Activated CD8-positive, alpha-beta T cell treated with anti-CD3 and anti-CD28 coated beads for 36 hours (primary cell): ENCODE measurements around the gene NKX2-2. TPM values are rescaled to one million over a fixed set of nuclear protein-coding genes. Genes with fewer than 3 reads are reported as not detected.

Source experiments
- ATAC-seq: fragments of 200-7000 bp; cut with Tn5 transposase; one replicate; pipeline ENCODE4 v1.10.0; 2021; ENCODE audit warnings: mild to moderate bottlenecking, moderate library complexity
- CTCF ChIA-PET: fragments of 350-600 bp; sonication (Branson Sonifier 250); formaldehyde crosslinking; loops from one replicate; lab custom pipeline; 2021; ENCODE audit warnings: antibody characterized with exemption; lab: Charles Lee
- POLR2A ChIA-PET: fragments of 350-600 bp; sonication (Branson Sonifier 250); formaldehyde crosslinking; loops from one replicate; lab custom pipeline; 2021; ENCODE audit warnings: antibody characterized with exemption; lab: Charles Lee
- DNase-seq: peaks from one replicate; pipeline ENCODE4 v3.0.0-alpha.2; 2020
- H3K27ac Mint-ChIP-seq: one replicate; pipeline ENCODE4 v1.8.0; 2021; ENCODE audit warnings: mild to moderate bottlenecking, mixed read lengths
- H3K27me3 Mint-ChIP-seq: one replicate; pipeline ENCODE4 v1.8.0; 2021; ENCODE audit warnings: mixed read lengths
- H3K36me3 Mint-ChIP-seq: one replicate; pipeline ENCODE4 v1.8.0; 2021; ENCODE audit warnings: low read depth, mixed read lengths
- H3K4me1 Mint-ChIP-seq: one replicate; pipeline ENCODE4 v1.8.0; 2021; ENCODE audit warnings: low read depth, mixed read lengths
- H3K4me3 Mint-ChIP-seq: one replicate; pipeline ENCODE4 v1.8.0; 2021; ENCODE audit warnings: mild to moderate bottlenecking, moderate library complexity, mixed read lengths
- H3K9me3 Mint-ChIP-seq: one replicate; pipeline ENCODE4 v1.8.0; 2021; ENCODE audit warnings: mixed read lengths
- intact Hi-C: fragments of 100-400 bp; cut with micrococcal nuclease; formaldehyde crosslinking; loops from one replicate; pipeline ENCODE4 v1.10.0; 2022
- total RNA-seq, 2 experiments: library from RNA; stranded (reverse); gene quantifications; one replicate each; pipeline ENCODE4 v1.2.3, GENCODE V29; 2021
- TF ChIP-seq, protein P1 (sequence below): fragments of 200-600 bp; IDR thresholded peaks from one replicate; pipeline ENCODE4 v1.8.0; 2022; ENCODE audit warnings: antibody characterized with exemption, mild to moderate bottlenecking

The NKX2-2 gene
- total RNA-seq, 2 experiments from 2014 or later, result not detected

DNA sequence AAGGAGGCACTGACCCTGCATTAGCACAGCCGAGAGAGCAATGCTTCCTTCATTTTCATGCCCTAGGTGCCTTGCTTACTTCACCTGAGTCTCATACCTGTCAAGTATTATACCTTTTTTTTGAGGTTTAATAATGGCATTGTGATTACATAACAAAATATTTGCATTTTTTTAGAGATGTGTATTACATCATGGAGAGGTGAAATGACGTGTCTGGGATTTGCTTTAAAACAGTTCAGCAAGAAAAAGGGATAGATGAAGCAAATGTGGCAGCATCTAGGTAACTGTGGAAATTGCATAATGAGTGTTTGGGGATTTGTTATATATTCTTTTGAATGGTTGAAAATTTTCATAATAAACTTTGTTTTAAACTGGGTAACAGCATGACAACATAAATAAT, 48.9 kb downstream of the NKX2-2 start:
- H3K4me3 Mint-ChIP-seq, result no peak overlapping the region
- DNase-seq (no peak), ATAC-seq (no peak)
- peaks cover 14% of the 10 kb centered on the region for H3K27me3 Mint-ChIP-seq
- ChIA-PET POLR2A (no interaction called here), CTCF (no interaction called here)
- intact Hi-C loops, result no loop called here
- no peaks in the 10 kb centered on the region for H3K36me3 Mint-ChIP-seq
- no peaks in the 10 kb centered on the region for H3K4me1 Mint-ChIP-seq
- H3K27ac Mint-ChIP-seq, result no peak overlapping the region
- TF ChIP-seq, protein P1, sequence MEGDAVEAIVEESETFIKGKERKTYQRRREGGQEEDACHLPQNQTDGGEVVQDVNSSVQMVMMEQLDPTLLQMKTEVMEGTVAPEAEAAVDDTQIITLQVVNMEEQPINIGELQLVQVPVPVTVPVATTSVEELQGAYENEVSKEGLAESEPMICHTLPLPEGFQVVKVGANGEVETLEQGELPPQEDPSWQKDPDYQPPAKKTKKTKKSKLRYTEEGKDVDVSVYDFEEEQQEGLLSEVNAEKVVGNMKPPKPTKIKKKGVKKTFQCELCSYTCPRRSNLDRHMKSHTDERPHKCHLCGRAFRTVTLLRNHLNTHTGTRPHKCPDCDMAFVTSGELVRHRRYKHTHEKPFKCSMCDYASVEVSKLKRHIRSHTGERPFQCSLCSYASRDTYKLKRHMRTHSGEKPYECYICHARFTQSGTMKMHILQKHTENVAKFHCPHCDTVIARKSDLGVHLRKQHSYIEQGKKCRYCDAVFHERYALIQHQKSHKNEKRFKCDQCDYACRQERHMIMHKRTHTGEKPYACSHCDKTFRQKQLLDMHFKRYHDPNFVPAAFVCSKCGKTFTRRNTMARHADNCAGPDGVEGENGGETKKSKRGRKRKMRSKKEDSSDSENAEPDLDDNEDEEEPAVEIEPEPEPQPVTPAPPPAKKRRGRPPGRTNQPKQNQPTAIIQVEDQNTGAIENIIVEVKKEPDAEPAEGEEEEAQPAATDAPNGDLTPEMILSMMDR, result no peak
- H3K9me3 Mint-ChIP-seq, result peaks cover 8% of the 10 kb centered on the region

Other genes starting within 250 kb of the NKX2-2 start
- gene XRN2, start 210.7 kb downstream of the NKX2-2 start, total RNA-seq, result 10 to 100 TPM; 71.3 to 72.6 TPM
- gene NKX2-4, start 116.5 kb downstream of the NKX2-2 start, total RNA-seq, result not detected
- not detected for gene PAX1, start 191.6 kb upstream of the NKX2-2 start, total RNA-seq